Stimulated activated CD8-positive, alpha-beta memory T cell treated with anti-CD3 and anti-CD28 coated beads, Interleukin-4, amount 100 ng/mL, for 48 hours (primary cell): ENCODE data around the gene CCT5.

Source experiments
- DNase-seq: peaks from one replicate; pipeline ENCODE4 v3.0.0-alpha.2; 2020

Gene CCT5

DNA sequence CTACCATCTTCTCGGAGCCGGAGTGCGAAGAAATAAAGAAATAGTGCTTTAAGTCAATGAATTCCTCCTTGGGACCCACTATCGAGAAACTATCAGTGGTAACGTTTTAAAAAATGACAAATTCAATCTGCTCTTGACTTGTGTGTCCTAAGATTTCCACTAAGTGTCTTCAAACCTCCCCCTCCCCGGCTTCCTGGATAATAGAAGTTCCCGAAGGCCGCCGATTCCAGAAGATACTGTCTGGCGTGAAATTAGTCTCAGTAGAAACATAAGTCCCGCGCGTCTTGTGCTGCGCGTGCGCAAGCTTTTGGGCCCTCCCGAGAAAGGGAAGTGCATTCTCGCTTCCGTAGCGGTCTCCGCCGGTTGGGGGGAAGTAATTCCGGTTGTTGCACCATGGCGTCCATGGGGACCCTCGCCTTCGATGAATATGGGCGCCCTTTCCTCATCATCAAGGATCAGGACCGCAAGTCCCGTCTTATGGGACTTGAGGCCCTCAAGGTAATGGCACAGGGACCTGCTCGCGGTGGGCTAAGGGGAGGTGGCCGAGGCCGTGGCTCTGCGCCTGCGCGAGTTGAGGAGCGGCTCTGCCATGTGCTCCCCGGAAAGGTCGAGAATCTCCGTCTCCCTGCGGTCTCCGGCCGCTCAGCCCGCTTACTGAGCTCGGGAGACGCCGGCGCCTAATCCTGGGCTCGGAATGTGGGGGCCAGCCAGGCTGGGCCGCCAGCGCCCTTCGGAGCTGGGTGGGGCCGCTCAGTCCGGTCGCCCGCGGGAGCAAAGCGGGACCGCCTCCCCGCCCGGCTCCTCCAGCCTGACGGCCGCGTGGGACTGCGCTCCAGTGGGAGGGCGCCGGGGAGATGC, at the start of gene CCT5:
Gene CCT5 (plus strand): TSS at position 333 of the 858 bp plus-strand sequence. CDS start 61 bp downstream, at position 394.
- DNase-seq: peak; percentile 89

DNA sequence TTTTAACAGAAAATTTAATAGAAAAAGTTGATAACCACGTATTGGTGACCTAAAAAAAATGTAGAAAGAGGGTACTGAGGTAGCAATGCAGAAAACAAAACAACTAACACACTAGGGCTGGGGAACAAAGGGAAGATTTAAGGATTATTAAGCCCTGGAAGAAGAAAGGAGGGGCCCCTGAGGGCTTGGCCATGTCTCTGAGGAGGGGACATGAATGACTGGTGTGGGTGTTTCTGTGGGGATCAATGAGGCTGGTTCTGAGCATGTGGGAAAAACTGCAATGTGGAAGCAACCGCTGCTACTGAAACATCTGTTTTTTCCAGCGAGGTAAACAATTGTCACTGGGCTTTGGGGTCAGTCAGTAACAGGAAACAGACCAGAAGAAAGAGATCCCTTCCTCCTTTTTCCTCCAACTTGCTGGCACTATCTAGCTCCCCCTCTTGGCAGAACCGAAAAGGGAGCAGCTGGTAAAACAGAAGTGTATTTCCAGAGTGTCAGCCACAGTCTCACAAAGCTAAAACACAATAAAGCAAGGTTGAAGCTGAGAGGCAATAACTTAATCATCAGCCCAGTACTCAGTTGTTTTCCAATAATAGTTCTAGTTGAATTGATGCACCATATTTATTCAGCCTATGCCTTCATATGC, 48.7 kb upstream of the CCT5 start:
- no peak for DNase-seq

DNA sequence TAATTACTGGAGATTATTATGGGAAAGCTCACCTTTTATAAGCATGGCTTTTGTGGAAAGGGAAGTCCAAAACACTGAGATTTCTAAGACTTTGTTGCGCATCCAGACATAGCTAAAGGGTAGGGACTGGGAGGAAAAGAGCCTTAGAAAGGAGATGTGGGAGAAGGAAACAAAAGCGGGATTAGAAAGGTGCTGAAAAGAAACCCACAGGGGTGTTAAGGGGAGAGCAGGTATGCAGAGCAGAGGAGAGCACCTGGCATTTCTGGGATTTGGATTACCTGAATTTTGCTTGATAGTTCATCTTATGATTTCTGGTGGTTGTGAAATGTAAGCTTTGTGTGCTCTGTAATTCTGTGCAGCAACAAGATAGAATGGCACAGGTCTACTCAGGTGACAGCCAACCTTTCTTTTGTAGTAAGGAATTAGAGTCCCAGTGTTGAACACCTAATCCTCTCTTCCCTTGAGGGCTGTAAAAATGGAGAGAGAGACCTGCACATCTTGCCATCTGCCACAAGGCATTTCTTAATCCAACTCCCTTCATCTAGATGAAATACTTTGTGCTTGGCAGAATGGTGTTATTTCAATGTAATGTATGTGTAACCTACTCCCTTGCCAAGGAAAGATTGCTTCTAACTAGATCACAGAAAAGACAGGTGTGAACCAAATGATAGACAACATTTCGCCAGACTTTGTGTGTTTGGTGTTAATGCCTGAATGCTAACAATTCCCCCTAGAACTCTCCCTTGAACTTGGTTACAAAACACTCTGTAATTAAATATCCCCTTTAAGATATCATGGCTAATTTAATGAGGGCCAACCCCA, 47.8 kb upstream of the CCT5 start:
- no peak for DNase-seq

DNA sequence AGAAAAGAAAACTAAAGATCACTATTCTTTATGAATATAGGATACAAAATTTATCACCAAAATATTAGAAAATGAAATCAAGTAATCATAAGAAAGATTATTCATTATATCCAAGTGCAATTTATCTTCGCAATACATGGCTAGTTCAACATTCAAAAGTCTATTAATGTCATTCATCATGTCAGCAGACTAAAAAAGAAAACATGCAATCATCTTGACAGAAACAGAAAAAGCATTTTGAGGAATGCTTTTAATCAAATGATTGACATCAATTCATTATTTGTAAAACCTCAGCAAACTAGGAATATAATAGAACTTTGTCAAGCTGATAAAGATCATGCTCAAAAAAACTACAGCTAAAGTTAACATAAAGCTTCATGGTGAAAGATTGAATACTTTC, 41.1 kb upstream of the CCT5 start:
- no peak for DNase-seq

DNA sequence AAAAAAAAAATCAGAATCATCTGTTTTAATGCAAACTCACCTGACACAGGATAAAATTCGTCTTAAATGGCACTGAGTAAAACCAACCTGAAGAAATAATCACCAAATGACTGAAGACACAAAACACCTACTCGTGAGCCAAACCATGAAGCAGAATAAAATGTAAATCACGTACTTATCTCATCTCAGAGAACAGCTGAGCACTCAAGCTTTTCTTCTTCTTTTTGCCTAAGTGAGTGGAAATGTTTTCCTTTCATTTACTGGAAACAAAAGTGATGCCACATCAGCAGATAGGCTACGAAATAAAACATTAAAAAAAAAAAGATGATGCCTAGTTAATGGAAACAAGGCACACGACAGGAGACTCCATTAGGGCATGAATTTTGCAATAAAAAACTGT, 36.8 kb upstream of the CCT5 start:
- no peak for DNase-seq

DNA sequence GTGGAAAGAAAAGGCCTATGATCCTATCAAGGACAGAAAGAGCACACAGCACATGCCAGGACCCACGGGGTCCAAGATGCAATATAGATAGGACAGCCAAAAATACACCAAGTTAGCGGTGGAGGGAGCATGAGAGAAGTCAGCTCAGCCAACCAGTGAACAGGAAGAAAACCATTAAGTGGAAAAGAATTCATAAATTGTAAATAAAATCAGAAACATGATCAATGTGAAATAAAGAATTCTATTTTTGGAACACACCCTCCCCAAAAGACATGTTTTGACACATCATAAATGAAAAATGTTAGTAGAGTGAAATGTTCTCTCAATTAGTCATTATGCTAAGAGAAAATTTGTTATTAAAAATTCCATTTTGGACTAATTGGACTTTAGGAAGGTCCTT, 36.0 kb upstream of the CCT5 start:
- no peak for DNase-seq

DNA sequence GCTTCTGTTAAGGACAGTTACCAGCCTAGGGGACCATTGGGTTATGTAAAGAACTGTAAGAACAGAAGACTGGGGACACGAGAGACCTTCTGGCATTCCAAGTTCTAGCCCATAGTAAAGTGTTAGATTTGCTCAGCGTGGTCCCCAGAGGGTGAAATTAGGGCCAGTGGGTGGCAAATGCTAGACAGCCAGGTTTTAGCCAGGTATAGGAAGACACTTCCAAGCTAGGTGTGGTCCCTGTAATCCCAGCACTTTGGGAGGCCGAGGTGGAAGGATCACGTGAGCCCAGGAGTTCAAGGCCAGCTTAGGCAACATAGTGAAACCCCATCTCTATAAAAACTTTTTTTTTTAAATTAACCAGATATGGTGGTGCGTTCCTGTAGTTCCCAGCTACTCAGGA, 34.7 kb upstream of the CCT5 start:
- no peak for DNase-seq

DNA sequence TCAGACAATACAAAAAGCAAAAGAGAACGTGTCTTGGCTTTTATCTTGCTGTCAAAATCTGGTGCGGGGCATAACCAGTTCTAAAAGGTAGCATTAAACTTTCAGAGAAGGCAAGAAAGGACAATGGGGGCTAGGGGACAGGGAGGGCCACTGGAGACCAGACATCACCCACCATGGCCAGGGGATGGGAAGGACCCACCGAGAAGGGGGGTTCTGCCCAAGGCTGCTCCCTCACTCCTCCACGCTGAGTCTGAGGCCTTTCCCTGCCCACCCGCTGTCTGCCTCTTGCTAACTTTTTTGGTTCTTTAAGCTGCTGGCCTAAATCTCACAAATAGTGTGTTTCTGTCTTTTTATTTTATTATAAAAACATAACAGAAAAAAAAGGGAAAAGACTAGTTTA, 34.0 kb upstream of the CCT5 start:
- no peak for DNase-seq

DNA sequence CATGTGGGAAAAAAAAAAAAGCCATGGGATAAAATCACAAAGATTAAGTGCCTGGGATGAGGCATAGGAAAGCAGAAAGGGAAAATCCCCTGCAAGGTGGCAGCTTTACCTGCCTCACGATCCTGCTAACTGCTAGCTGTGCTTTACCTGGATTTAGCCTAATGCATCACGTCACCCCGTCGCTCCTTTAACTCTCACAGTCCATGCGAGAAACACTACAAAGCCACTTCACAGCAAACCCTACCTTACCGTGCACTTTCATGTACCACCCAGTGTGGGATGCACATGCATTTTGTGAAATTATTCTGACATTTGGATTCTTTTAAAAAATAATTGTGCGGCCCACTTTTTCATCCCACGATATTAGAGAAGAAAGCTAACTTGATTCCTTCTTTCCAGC, 31.4 kb upstream of the CCT5 start:
- no peak for DNase-seq

DNA sequence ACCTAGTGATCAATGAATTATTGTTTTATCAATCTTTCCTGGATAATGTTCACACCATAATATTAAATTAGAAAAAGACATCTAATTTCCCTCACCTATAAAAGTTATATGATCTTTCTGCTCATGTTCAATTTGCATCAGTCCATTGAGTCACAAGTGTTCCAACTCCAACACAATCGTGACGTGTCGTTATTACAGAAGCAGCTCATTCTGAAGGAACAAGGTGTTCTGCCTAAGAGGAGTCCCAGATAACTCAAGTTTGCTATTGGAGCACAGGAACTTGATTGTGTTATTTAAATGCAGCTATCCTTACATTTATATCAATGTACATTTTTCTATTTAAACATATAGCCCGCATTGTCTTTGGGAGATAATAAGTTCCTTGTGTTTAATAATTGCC, 31.0 kb upstream of the CCT5 start:
- no peak for DNase-seq

DNA sequence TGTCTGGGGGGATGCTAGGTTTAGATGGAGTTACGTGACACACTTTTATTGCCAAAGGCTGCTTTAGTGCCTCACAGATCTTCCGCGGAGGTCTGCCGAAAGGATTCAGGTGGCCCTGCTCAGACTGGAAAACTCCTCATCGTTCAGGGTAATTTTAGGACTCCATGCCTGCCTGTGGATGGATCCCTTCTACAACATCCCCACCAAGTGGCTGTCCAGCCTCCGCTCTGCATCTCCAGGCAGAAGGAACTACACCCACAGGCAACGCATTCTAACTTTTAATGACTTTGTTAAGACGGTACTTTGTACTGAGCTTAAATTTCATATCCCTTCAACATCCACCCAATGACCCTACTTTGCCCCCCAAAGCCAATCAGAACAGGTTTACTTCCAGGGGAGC, 29.8 kb upstream of the CCT5 start:
- no peak for DNase-seq

DNA sequence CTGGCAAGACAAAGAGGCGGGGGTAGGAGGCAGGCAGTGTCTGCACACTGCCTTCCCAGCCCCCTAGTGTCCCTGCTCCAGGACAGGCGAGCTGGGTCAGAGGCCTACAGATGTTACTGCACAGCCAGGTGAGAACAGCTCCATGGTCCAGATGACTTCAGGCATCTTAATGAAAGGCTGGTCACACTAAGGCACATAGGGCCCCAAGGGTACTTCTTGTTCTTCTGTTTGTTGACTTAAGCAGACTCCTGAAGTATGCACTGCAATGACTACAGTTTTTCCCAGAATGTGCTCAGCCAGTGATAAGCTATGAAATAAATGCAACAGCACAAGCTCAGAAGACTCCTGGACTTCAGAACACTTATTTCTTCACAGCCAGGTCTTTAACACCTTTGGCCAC, 27.8 kb upstream of the CCT5 start:
- no peak for DNase-seq

DNA sequence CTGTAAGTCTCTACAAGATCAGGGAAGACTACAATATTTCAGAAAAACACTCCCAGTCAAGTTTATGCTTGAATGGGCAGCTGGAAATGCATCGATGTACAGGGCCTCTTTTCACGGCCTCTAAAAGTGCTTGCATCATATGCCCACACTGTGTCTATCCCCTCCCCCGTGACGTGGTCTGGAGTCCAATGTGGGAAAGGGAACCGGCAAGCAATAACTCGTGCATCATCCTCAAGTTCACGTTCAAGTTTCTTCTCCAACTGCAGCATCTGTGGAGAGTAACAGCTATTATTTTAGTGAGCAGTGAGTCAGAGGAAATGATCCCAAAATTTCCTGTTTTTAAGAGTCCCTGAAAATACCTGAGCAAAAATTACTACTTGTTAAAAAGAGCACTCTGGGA, 22.7 kb upstream of the CCT5 start:
- DNase-seq: no peak

DNA sequence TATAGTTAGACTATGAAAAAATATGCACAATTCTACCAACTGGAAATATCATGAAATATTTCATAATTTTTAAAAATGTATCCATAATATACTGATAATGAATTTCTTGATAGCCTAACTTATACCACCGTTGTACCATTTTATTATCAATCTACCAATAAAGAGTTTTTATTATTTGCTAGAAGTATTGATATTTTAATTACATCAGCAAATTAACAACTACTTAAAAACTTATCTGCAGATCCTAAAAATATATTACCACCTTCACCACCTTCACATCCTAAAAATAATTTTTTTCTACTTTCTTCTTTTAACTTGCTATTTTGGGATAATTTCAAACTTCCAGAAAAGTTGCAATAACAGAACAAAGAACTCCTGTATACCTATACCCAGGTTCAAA, 21.8 kb upstream of the CCT5 start:
- no peak for DNase-seq

DNA sequence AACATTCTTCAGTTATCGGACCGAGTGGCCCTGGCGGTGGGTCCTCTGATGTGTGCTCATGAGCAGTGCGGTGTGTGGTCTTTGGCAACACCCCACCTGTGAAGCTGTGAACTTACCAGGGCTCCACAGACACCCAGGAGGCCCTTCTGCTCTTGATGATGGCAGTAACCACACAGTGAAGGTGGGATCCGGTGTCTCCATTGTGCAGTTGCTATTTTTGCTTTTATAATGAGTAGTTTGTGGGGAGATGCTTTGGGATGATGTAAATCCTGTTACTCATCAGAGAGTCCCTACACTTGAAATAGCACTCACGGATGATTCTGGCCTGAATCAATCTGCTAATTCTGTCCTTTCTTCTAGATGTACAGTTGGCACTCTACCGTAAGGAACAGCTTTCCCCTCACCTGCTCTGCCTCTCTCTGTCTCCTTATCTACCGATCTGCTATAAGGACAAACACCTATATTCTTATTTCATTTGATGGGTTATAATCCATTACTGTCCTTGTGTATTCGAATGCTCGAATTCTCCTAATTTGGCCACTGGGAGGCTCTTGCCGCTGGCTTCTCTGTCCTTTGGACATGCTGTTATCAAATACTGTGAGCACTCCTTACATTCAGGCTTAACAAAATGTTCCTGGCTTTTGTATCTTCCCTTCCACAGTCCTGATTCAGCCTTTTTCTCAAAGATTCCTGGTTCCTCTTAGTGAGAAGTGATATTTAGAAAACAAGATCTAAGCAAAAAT, 20.6 kb upstream of the CCT5 start:
- DNase-seq: no peak

DNA sequence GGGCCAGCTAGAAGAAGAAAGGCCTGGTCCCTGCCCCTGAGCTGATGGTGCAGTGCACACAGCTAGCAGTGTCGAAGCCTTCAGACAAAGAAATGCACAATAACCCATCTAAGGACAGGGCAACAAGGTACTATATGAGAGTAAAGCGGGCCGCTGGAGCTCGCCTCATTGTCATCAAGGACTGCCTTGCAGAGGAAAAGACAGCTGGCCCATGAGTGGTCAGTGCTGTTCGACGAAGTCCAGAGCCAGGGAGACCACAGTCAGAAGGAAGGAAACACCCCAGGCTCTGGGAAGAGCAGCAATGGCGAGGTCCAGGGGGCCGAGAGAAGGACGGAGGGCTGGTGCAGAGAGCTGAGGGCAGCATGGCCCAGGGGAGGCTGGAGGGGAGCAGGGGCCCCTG, 17.7 kb upstream of the CCT5 start:
- no peak for DNase-seq

DNA sequence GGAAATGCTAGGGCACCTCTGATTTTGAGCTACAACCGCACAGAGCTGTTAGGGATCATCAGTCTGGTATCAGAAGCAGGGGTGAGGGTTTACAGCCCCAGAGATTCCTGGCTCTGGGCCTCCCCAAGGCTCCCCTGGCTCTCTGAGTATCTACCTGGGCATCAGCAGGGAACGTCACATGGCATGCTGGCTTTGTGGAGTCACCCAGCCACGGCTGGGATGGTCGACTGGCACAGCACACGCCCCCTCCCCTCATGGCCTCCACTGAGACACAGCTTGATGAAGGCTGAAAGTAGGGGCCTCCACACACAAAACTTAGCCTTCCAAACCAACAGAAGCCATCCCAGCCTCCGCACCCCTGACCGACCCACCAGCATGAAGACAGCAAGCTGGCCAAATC, 17.1 kb upstream of the CCT5 start:
- DNase-seq: no peak

DNA sequence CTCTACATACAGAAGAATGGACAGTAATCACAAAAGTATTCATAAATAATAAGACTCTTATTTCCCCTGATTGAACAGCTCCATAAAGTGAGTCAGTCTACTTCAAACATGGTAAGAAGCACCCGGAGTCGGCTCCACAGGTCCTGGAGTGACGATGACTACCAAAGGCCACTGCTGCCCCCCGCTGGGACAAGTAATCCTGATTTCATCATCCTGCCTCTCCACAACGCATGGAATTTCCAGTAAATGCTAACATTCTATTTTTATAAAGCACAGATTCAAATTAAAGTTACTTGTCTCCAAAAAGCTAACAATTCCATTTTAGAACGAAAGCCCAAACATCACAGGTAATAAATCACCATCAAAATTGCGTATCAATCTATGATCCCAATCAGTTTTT, 16.6 kb upstream of the CCT5 start:
- no peak for DNase-seq

DNA sequence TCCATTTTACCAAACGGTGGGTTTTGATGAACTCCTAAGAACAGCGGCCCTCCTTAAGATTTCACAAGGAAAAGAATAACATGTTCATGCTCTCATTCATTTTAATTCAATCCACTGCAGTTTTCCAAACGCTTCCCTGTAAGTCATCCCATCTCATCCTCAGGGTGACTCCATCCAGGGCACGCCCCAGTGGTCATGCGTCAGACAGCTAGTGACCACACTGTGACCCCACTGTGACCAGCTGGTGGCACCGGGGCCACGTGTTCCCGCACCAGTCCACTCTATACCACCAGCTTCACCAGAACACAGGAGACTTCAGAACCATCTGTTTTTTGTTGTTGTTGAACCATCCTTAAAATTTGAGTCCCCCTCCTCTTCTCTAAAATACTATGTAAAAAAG, 14.7 kb upstream of the CCT5 start:
- no peak for DNase-seq

DNA sequence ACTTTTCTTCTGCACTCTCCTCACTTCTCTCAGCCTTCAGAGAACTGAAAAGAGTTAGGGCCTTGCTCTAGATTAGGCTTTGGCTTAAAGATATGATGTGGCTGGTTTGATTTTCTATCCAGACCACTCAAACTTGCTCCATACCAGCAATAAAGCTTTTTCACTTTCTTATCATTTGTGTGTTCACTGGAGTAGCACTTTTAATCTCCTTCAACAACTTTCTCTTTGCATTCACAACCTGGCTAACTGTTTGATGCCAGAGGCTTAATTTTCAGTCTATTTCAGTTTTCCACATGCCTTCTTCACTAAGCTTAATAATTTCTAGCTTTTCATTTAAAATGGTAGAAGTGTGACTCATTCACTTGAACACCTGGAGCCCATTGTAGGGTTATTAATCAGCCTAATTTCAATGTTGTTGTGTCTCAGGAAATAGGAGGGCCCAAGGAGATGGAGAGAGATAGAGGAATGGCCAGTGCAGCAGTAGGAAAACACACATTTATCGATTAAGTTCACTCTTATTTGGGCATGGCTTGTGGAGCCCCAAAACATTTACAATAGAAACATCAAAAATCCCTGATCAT, 6.3 kb upstream of the CCT5 start:
- DNase-seq: no peak

DNA sequence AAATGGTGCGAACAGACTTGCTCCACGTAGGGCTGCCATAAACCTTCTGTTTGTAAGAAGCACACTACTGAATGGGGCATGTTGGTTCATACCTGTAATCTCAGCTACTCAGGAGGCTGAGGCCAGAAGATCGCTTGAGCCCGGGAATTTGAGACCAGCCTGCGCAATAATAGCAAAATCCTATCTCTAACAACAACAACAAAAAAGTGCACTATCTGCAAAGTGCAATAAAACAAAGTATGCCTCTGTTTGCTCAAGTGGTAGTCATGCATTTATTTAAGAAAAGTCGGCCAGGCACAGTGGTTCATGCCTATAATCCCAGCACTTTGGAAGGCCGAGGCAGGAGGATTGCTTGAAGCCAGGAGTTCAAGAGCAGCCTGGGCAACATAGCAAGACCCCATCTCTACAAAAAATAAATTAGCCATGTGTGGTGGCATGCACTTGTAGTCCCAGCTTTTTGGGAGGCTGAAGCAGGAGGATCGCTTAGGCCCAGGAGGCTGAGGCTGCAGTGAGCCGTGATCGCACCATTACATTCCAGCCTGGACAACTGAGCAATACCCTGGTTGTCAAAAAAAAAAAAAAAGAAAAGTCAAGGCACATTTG, 5.6 kb upstream of the CCT5 start:
- DNase-seq: no peak

DNA sequence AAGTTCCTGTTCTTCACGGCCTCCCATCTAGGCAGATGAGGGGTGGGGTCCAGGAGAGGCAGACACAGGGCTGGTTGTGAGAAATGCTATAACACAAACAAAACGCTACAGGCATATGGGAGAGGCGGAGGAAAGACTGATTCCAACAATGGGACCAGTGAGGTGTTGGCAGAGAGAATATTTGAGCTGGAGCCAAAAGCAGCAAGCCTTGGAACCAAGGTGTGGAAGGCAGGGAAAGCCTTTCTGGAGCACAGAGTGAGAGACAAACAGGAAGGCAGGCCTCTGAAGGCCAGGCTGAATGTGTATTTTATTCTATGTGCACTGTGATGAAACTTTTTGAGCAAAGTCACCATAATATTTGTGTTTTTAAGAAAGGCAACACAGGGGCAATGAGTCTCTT, 3.3 kb upstream of the CCT5 start:
- DNase-seq: no peak
